ENCODE results near the gene PRAF2.

- no peak for TF ChIP-seq CTCF (IDR thresholded peaks at IDR 0.05; ENCODE audit: insufficient read depth, low read length, poor library complexity, severe bottlenecking)
- no peak for TF ChIP-seq EZH2phosphoT487 (conservative IDR thresholded peaks at IDR 0.05; ENCODE audit: low read length)
Observed at GRCh38 chrX:49043987-49044281, 29.9 kb downstream of the PRAF2 start.
